ENCODE measurements around the gene CBR3.

DNA sequence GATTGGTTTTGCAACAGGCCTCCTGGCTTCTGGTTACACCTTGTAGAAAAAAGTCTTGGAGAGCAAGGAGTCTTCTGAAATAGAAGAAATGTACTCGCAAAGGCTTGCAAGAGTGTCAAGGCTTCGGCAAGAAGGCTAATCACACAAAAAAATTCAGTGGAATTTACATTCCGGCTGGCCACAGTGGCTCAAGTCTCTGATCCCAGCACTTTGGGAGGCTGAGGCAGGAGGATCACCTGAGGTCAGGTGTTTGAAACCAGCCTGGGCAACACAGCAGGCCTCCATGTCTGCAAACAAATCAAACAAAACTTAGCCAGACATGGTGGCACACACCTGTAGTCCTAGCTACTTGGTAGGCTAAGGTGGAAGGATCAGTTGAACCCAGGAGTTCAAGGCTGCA lies 14.0 kb downstream of the CBR3 start:
- no peak for TF ChIP-seq EZH2 (IDR thresholded peaks at IDR 0.05; ENCODE audit: borderline replicate concordance, insufficient read depth, low read depth, low read length, poor library complexity, severe bottlenecking)
- TF ChIP-seq, protein P1, sequence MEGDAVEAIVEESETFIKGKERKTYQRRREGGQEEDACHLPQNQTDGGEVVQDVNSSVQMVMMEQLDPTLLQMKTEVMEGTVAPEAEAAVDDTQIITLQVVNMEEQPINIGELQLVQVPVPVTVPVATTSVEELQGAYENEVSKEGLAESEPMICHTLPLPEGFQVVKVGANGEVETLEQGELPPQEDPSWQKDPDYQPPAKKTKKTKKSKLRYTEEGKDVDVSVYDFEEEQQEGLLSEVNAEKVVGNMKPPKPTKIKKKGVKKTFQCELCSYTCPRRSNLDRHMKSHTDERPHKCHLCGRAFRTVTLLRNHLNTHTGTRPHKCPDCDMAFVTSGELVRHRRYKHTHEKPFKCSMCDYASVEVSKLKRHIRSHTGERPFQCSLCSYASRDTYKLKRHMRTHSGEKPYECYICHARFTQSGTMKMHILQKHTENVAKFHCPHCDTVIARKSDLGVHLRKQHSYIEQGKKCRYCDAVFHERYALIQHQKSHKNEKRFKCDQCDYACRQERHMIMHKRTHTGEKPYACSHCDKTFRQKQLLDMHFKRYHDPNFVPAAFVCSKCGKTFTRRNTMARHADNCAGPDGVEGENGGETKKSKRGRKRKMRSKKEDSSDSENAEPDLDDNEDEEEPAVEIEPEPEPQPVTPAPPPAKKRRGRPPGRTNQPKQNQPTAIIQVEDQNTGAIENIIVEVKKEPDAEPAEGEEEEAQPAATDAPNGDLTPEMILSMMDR (IDR thresholded peaks at IDR 0.05) = no peak
